Hematopoietic multipotent progenitor cell treated with erythropoietin and hydrocortisone succinate and interleukin-3 and kit ligand, for 6 days (in vitro differentiated cells): ENCODE data around the gene NPBWR2.
"Not testable (repeated sequence)": the region's sequence is repeated elsewhere in the genome, so short reads cannot be mapped to it uniquely, and the experiment has no call there.

ENCODE experiments used
- DNase-seq: peaks from one replicate; pipeline ENCODE4 v3.0.0-alpha.2; 2015

NPBWR2 gene

GRCh38 chr20:64143018-64143801, 35.8 kb upstream of the NPBWR2 start:
- DNase-seq = no peak

DNA sequence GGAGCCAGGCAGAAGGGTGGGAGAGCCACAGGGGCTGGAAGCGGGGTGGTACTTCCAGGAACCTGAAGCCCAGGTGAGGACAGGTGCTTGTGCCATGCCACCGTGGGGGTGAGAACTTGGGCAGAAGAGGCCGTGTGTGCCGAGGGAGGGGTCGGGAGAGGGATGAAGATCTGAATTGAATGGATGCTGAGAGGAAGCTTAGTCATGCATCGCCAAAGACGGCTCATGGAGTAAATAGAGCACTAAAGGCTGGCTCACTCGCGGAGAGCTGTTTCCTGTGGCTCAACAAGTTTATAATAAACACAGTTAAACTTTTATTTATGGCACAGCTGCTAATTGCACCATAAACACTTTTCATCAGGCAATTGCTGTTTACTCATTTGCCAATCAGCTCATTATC, 35.2 kb upstream of the NPBWR2 start:
- DNase-seq = no peak

- no peak for DNase-seq
These were observed 33.6 kb upstream of the NPBWR2 start for GRCh38 chr20:64140956-64141355.

- DNase-seq = no peak
These were observed 32.9 kb upstream of the NPBWR2 start for GRCh38 chr20:64140061-64140931.

GRCh38 chr20:64139199-64140060, 32.1 kb upstream of the NPBWR2 start:
- DNase-seq = no peak

- no peak for DNase-seq
These were observed 31.0 kb upstream of the NPBWR2 start for GRCh38 chr20:64138276-64138815.

GRCh38 chr20:64137598-64138031, 30.2 kb upstream of the NPBWR2 start:
- no peak for DNase-seq

GRCh38 chr20:64136004-64136710, 28.8 kb upstream of the NPBWR2 start:
- DNase-seq = no peak

DNA sequence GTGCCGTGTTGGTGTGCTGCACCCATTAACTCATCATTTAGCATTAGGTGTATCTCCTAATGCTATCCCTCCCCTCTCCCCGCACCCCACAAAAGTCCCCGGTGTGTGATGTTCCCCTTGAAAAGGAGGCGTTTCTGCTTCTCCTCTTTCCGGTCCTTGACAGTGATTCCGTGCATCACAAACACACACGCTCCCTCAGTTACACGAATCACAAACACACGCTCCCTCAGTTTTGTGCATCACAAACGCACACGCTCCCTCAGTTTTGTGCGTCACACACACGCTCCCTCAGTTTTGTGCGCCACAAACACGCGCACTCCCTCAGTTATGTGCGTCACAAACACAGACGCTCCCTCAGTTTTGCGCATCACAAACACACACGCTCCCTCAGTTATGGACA, 27.4 kb upstream of the NPBWR2 start:
- not testable (repeated sequence) for DNase-seq

DNA sequence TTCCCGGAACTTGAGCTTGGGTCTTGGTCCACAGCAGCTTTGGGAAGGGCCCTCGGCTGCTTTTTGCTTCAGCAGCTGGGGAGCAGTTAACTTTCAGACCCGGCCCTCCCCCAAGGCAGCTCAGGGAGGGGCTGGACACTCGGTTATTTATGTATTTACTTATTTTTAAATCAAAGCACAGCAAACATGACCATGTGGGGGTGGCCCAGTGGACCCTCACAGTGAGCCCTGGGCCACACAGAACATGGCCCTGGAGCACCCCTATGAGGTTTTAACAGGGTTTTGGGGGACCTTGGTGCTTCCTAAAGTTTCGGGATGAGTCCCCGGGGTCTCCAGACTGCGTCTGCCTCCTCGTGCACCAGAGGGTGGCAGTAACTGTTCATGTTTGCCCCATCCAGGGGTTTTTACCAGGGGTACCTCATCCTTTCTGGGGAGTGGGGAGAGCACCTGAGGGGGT, 26.6 kb upstream of the NPBWR2 start:
- DNase-seq = peak; percentile 24

- DNase-seq = peak; percentile 61
These were observed 24.0 kb upstream of the NPBWR2 start for GRCh38 chr20:64131406-64131805.

GRCh38 chr20:64130876-64131275, 23.5 kb upstream of the NPBWR2 start:
- no peak for DNase-seq

GRCh38 chr20:64130271-64130670, 22.9 kb upstream of the NPBWR2 start:
- DNase-seq = no peak

DNA sequence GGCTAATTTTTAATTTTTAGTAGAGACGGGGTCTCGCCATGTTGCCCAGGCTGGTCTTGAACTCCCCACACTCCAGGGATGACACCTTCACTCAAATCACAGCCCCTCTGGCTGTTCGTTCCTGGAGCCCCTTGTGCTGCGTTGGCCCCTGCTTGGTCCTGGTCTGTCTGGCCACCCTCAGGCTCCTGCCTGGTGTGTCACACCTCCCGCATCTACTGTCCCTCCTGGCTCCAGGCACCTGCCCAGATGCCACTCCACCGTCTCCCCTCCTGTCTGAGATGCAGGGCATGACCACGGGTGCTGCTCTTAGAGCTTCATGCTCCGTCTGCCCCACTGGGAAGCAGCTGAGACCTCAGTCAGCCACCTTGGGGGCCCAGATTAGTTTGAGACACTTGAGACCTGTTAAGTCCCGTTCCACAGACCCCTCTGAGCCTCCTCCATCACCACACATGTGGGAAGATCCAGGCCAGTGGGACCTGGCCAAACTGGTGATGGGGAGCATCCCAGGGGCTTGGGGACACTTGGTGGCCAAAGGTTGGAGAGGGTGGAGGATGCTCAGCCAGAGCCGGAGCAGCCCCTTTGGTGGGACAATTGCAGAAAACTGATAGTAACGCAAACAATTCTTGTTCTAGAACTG, 21.9 kb upstream of the NPBWR2 start:
- no peak for DNase-seq

DNA sequence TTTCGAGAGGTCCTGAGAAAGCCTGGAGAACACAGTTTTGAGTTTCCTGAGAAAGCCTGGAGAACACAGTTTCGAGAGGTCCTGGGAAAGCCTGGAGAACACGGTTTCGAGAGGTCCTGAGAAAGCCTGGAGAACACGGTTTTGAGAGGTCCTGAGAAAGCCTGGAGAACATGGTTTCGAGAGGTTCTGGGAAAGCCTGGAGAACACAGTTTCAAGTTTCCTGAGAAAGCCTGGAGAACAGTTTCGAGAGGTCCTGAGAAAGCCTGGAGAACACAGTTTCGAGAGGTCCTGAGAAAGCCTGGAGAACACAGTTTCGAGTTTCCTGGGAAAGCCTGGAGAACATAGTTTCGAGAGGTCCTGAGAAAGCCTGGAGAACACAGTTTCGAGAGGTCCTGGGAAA, 16.2 kb upstream of the NPBWR2 start:
- DNase-seq = not testable (repeated sequence)

DNA sequence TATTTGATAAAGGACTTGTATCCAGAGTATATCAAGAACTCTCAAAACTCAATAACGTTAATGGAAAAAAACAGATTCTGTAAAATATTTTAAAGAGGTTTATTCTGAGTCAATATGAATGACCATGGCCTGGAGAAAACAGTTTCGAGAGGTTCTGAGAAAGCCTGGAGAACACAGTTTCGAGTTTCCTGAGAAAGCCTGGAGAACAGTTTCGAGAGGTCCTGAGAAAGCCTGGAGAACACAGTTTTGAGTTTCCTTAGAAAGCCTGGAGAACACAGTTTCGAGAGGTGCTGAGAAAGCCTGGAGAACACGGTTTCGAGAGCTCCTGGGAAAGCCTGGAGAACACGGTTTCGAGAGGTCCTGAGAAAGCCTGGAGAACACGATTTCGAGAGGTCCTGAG, 15.6 kb upstream of the NPBWR2 start:
- DNase-seq = not testable (repeated sequence)

GRCh38 chr20:64121586-64121985, 14.2 kb upstream of the NPBWR2 start:
- DNase-seq = no peak

DNA sequence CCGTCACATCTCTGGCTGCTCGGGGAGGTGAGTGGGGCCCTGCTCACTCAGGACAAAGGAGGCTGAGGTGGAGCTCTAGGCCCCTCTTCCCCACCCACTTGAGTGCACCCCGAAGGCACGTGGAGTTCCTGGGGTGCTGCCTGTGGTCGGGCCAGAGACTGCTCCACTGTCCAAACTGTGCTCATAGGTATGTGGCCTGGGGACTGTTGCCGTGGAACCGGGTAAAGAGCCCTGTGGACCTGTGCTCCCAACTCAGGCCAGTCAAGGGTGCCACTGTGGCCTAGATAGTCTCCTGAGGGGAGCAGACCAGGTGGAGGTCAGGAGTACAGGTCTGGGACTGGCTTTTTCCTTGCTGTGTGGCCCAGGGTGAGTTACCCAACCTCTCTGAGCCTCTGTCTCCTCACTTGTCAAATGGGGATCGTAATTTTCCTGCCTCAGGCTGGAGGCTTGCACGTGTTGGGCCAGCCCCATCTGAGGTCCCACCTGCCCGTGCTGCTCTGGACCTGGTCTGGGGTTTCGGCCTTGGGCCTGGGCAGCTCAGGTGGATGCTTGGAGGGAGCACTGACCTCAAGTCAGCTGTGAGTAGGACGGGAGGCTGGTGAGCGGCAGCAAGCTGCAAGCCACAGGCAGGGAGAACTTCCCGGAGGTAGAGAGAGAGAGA, 12.4 kb upstream of the NPBWR2 start:
- DNase-seq = no peak

DNA sequence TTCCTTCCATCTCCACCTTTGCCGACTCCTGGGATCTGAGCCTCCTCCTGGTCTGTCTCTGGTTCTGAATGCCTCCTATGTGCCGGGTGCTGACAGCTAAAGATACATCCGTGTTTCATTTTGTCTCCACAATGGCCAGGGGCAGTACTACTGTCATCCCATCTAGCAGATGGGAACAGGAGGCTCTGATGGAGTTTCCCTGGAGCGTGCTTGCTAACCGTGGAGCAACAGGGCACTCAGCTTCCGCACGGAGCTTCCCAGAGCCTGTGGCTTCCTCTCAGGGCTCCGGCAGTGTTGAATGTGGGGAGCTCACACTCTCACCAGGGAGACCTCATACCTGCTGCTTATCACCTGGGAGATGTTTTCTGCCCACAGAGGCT, 11.9 kb upstream of the NPBWR2 start:
- DNase-seq = no peak

DNA sequence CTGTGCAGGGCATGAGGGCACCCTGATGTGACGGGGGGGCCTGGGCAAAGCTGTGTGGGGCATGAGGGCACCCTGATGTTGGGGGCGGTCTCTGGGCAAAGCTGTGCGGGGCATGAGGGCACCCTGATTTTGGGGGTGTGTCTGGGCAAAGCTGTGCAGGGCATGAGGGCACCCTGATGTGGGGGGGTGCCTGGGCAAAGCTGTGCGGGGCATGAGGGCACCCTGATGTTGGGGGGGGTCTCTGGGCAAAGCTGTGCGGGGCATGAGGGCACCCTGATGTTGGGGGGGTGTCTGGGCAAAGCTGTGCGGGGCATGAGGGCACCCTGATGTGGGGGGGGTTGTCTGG, 10.0 kb upstream of the NPBWR2 start:
- not testable (repeated sequence) for DNase-seq
